Mesendoderm (in vitro differentiated cells): ENCODE results near the gene RAD1.

ENCODE experiments used
- DNase-seq: peaks from one replicate; pipeline ENCODE4 v3.0.0; 2013
- H2AK5ac ChIP-seq: 2 replicates; pipeline ENCODE4 v1.6.1; 2013; ENCODE audit warnings: low read length, inconsistent platforms
- H2BK120ac ChIP-seq: 2 replicates; pipeline ENCODE4 v1.6.1; 2013; ENCODE audit warnings: low read depth, mild to moderate bottlenecking, low read length, moderate library complexity, mixed read lengths
- H2BK15ac ChIP-seq: replicated peaks from 2 replicates; pipeline ENCODE4 v1.6.1; 2013; ENCODE audit warnings: low read depth, mild to moderate bottlenecking, moderate library complexity
- H2BK5ac ChIP-seq: 2 replicates; pipeline ENCODE4 v1.6.1; 2013; ENCODE audit warnings: low read length, inconsistent platforms
- H3K18ac ChIP-seq: 2 replicates; pipeline ENCODE4 v1.6.1; 2013; ENCODE audit warnings: mild to moderate bottlenecking, low read length, mixed read lengths
- H3K23ac ChIP-seq: one replicate; pipeline ENCODE4 v1.6.1; 2013; ENCODE audit warnings: low read length
- H3K27ac ChIP-seq: 2 replicates; pipeline ENCODE4 v1.5.1; 2013; ENCODE audit warnings: low read depth, mild to moderate bottlenecking, inconsistent platforms, low read length, moderate library complexity
- H3K27me3 ChIP-seq: 2 replicates; pipeline ENCODE4 v1.6.1; 2013; ENCODE audit warnings: low read length, control low read depth, mild to moderate bottlenecking, inconsistent platforms; ENCODE audit not compliant: insufficient read depth, poor library complexity
- H3K36me3 ChIP-seq: 2 replicates; pipeline ENCODE4 v1.6.1; 2013; ENCODE audit warnings: low read length, inconsistent platforms; ENCODE audit not compliant: control insufficient read depth, insufficient read depth
- H3K4ac ChIP-seq: one replicate; pipeline ENCODE4 v1.6.1; 2013; ENCODE audit warnings: low read depth, mild to moderate bottlenecking, low read length, moderate library complexity
- H3K4me1 ChIP-seq: 2 replicates; pipeline ENCODE4 v1.6.1; 2013; ENCODE audit warnings: low read depth, low read length, inconsistent platforms; ENCODE audit not compliant: control insufficient read depth
- H3K4me2 ChIP-seq: 2 replicates; pipeline ENCODE4 v1.6.1; 2013; ENCODE audit warnings: low read length
- H3K4me3 ChIP-seq: 2 replicates; pipeline ENCODE4 v1.5.1; 2013; ENCODE audit warnings: mild to moderate bottlenecking, low read length
- H3K56ac ChIP-seq: one replicate; pipeline ENCODE4 v1.6.1; 2013; ENCODE audit warnings: low read length
- H3K79me1 ChIP-seq: 2 replicates; pipeline ENCODE4 v1.6.1; 2013; ENCODE audit warnings: low read length, inconsistent platforms
- H3K79me2 ChIP-seq: 2 replicates; pipeline ENCODE4 v1.6.1; 2013; ENCODE audit warnings: mild to moderate bottlenecking, low read length; ENCODE audit not compliant: control insufficient read depth, insufficient read depth
- H3K9ac ChIP-seq: 2 replicates; pipeline ENCODE4 v1.6.1; 2013; ENCODE audit warnings: low read length, inconsistent platforms
- H4K5ac ChIP-seq: one replicate; pipeline ENCODE4 v1.6.1; 2013; ENCODE audit warnings: low read length
- H4K8ac ChIP-seq: one replicate; pipeline ENCODE4 v1.6.1; 2013; ENCODE audit warnings: low read depth, mild to moderate bottlenecking, control low read depth, low read length, moderate library complexity
- WGBS: extraction: QIAGEN DNeasy Blood & Tissue Kit; methylation state at CpG from one replicate; pipeline ENCODE4 v1.1.7; 2013; ENCODE audit warnings: low lambda C conversion rate, missing lambda C conversion rate; ENCODE audit not compliant: insufficient coverage; ENCODE audit errors: extremely low coverage; 5-methylcytosine and 5-hydroxymethylcytosine counted together

RAD1 gene

GRCh38 chr5:34868791-34869190 is 46.5 kb downstream of the RAD1 start:
- H3K27me3 ChIP-seq, result no peaks in the 10 kb centered on the region
- H3K4ac ChIP-seq, result no peak overlapping the region
- no peak overlapping the region for H4K5ac ChIP-seq
- no peak overlapping the region for H2BK5ac ChIP-seq
- no peak overlapping the region for H2AK5ac ChIP-seq
- H3K56ac ChIP-seq, result no peak overlapping the region
- H3K79me1 ChIP-seq, result no peaks in the 10 kb centered on the region
- no peak overlapping the region for H3K4me3 ChIP-seq
- no peak overlapping the region for H4K8ac ChIP-seq
- WGBS, result no CpG with 5 or more reads among the region's 1 CpG
- H3K79me2 ChIP-seq, result no peaks in the 10 kb centered on the region
- H2BK15ac ChIP-seq, result no peak overlapping the region
- no peak overlapping the region for H2BK120ac ChIP-seq
- H3K36me3 ChIP-seq, result no peaks in the 10 kb centered on the region
- no peak overlapping the region for H3K9ac ChIP-seq
- no peak overlapping the region for H3K4me2 ChIP-seq
- H3K18ac ChIP-seq, result no peak overlapping the region
- H3K23ac ChIP-seq, result no peak overlapping the region
- peaks cover 3% of the 10 kb centered on the region for H3K4me1 ChIP-seq
- DNase-seq, result no peak
- H3K27ac ChIP-seq, result no peak overlapping the region

- WGBS, result no CpG with 5 or more reads among the region's 3 CpGs
- H3K4me1 ChIP-seq, result peaks cover 3% of the 10 kb centered on the region
- no peak overlapping the region for H2BK120ac ChIP-seq
- no peak overlapping the region for H4K8ac ChIP-seq
- no peaks in the 10 kb centered on the region for H3K27me3 ChIP-seq
- no peak overlapping the region for H3K9ac ChIP-seq
- H3K23ac ChIP-seq, result no peak overlapping the region
- no peak overlapping the region for H3K18ac ChIP-seq
- no peak overlapping the region for H2BK5ac ChIP-seq
- no peak overlapping the region for H3K4me3 ChIP-seq
- H2BK15ac ChIP-seq, result no peak overlapping the region
- DNase-seq, result no peak
- H3K79me2 ChIP-seq, result no peaks in the 10 kb centered on the region
- H3K4me2 ChIP-seq, result no peak overlapping the region
- no peak overlapping the region for H3K27ac ChIP-seq
- H3K56ac ChIP-seq, result no peak overlapping the region
- no peaks in the 10 kb centered on the region for H3K79me1 ChIP-seq
- H3K4ac ChIP-seq, result no peak overlapping the region
- H2AK5ac ChIP-seq, result no peak overlapping the region
- H3K36me3 ChIP-seq, result no peaks in the 10 kb centered on the region
- H4K5ac ChIP-seq, result no peak overlapping the region
Measured at GRCh38 chr5:34867660-34868059, 47.6 kb downstream of the RAD1 start.

GRCh38 chr5:34866989-34867471 is 48.3 kb downstream of the RAD1 start:
- no peak overlapping the region for H3K4me2 ChIP-seq
- no peak overlapping the region for H3K4ac ChIP-seq
- H3K23ac ChIP-seq, result no peak overlapping the region
- no peak overlapping the region for H4K5ac ChIP-seq
- no CpG with 5 or more reads among the region's 3 CpGs for WGBS
- H3K9ac ChIP-seq, result no peak overlapping the region
- H3K4me1 ChIP-seq, result peaks cover 3% of the 10 kb centered on the region
- H2BK15ac ChIP-seq, result no peak overlapping the region
- H3K4me3 ChIP-seq, result no peak overlapping the region
- no peaks in the 10 kb centered on the region for H3K79me2 ChIP-seq
- H2BK120ac ChIP-seq, result no peak overlapping the region
- H3K27me3 ChIP-seq, result no peaks in the 10 kb centered on the region
- H2AK5ac ChIP-seq, result no peak overlapping the region
- peak overlapping the region; percentile 42 for H3K56ac ChIP-seq
- no peak overlapping the region for H2BK5ac ChIP-seq
- H3K36me3 ChIP-seq, result no peaks in the 10 kb centered on the region
- no peak overlapping the region for H4K8ac ChIP-seq
- peak; percentile 56 for DNase-seq
- H3K79me1 ChIP-seq, result no peaks in the 10 kb centered on the region
- H3K27ac ChIP-seq, result no peak overlapping the region
- H3K18ac ChIP-seq, result peak overlapping the region; percentile 6

- Histone ChIP-seq H4K5ac (no peak overlapping the region), H3K18ac (no peak overlapping the region), H3K4me2 (no peak overlapping the region)
Measured at GRCh38 chr5:34865091-34865490, 50.2 kb downstream of the RAD1 start.

GRCh38 chr5:34863946-34864345 is 51.4 kb downstream of the RAD1 start:
- H3K79me1 ChIP-seq, result no peaks in the 10 kb centered on the region
- H3K9ac ChIP-seq, result no peak overlapping the region
- H3K23ac ChIP-seq, result no peak overlapping the region
- H3K4me3 ChIP-seq, result no peak overlapping the region
- H3K27ac ChIP-seq, result no peak overlapping the region
- no peak overlapping the region for H3K56ac ChIP-seq
- H4K5ac ChIP-seq, result no peak overlapping the region
- no peak overlapping the region for H3K18ac ChIP-seq
- no peaks in the 10 kb centered on the region for H3K36me3 ChIP-seq
- H3K79me2 ChIP-seq, result no peaks in the 10 kb centered on the region
- H3K4ac ChIP-seq, result no peak overlapping the region
- no peak for DNase-seq
- no peaks in the 10 kb centered on the region for H3K27me3 ChIP-seq
- H2AK5ac ChIP-seq, result no peak overlapping the region
- H3K4me2 ChIP-seq, result no peak overlapping the region
- peaks cover 3% of the 10 kb centered on the region for H3K4me1 ChIP-seq
- no peak overlapping the region for H2BK15ac ChIP-seq
- no CpG with 5 or more reads among the region's 3 CpGs for WGBS
- no peak overlapping the region for H2BK5ac ChIP-seq
- no peak overlapping the region for H2BK120ac ChIP-seq
- H4K8ac ChIP-seq, result no peak overlapping the region

More at GRCh38 chr5:34865091-34865490, 50.2 kb downstream of the RAD1 start:
- no peak for DNase-seq
- Histone ChIP-seq H3K4me1 (peaks cover 3% of the 10 kb centered on the region), H3K9ac (no peak overlapping the region), H3K36me3 (no peaks in the 10 kb centered on the region), H3K23ac (no peak overlapping the region), H2BK15ac (no peak overlapping the region), H2BK120ac (no peak overlapping the region), H2BK5ac (no peak overlapping the region), H3K4me3 (no peak overlapping the region), H4K8ac (no peak overlapping the region), H3K27me3 (no peaks in the 10 kb centered on the region), H3K27ac (no peak overlapping the region), H3K56ac (no peak overlapping the region), H3K79me2 (no peaks in the 10 kb centered on the region), H3K79me1 (no peaks in the 10 kb centered on the region), H3K4ac (no peak overlapping the region), H2AK5ac (no peak overlapping the region)
- no CpG with 5 or more reads among the region's 2 CpGs for WGBS

GRCh38 chr5:34859253-34859652 is 56.1 kb downstream of the RAD1 start:
- Histone ChIP-seq H4K5ac (no peak overlapping the region), H3K27ac (no peak overlapping the region), H3K79me1 (no peaks in the 10 kb centered on the region), H3K9ac (no peak overlapping the region), H2BK15ac (no peak overlapping the region), H3K4ac (no peak overlapping the region), H2AK5ac (no peak overlapping the region), H2BK5ac (no peak overlapping the region), H3K27me3 (no peaks in the 10 kb centered on the region), H3K56ac (no peak overlapping the region), H3K23ac (no peak overlapping the region), H3K4me1 (no peaks in the 10 kb centered on the region), H2BK120ac (no peak overlapping the region), H4K8ac (no peak overlapping the region), H3K79me2 (no peaks in the 10 kb centered on the region), H3K4me3 (no peak overlapping the region), H3K4me2 (no peak overlapping the region), H3K36me3 (no peaks in the 10 kb centered on the region), H3K18ac (no peak overlapping the region)
- no CpG with 5 or more reads among the region's 5 CpGs for WGBS
- no peak for DNase-seq
